Hematopoietic multipotent progenitor cell treated with erythropoietin and hydrocortisone succinate and interleukin-3 and kit ligand, for 6 days (in vitro differentiated cells): ENCODE measurements around the gene GFAP.
A peak's percentile ranks its signal among the peaks of the same experiment; 100 is the strongest.

Experiments
- DNase-seq: peaks from one replicate; pipeline ENCODE4 v3.0.0-alpha.2; 2015

The GFAP gene

DNA sequence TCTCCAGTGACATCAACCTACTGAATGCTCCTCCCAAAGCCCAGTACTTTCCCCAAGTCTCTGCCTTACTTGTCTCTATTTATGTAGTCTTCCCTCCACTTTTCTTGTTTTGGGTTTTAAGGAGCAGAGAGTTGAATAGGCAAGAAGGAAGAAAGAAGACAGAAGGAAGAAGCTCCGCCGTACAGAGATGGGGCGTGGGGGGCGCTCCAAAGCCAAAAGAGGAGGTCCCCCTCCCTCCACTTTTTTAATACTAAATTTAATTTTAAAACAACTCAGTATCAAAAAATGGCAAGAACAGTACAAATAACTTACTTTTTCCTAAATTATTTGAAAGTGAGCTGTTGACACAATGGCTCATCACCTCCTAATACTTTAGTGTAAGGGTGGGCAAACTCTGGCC, 20.7 kb downstream of the GFAP start:
- DNase-seq: peak; percentile 23

DNA sequence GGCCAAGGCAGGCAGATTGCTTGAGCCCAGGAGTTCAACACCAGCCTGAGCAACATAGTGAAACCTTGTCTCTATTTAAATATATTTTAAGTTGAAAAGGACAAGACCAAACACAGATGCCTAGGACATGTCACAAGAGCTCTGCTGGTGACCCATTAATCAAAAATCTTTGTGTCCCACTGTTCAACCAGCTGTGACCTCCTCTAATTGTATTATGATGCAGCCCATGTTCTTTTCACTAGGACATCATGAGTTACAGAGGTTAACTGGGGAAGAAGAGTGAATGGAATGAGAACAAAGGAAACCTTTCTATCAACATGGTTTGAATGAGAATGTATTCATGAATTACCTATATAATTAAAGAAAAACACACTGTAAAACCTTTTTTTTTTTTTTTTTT, 23.1 kb downstream of the GFAP start:
- DNase-seq: no peak

DNA sequence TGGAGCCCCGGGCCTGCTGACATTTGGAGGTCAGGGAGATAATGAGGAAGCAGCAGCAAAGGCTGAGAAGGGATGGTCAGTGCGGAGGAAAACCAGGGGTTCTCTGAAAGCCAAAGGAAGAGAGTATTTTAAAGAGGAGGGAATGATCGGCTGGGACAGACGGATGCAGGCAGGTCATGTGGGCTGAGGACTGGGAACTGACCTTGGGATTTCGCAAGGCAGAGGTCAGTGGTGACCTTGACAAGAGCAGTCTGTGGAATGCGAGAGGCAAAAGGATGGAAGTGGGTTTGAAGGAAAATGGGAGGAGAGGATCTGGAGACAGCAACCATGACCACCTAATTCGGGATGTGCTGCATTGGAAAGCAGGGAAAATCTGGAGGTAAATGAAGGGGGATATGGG, 26.3 kb downstream of the GFAP start:
- DNase-seq: no peak

GRCh38 chr17:44887971-44888954, 27.0 kb downstream of the GFAP start:
- DNase-seq: peak; percentile 63

DNA sequence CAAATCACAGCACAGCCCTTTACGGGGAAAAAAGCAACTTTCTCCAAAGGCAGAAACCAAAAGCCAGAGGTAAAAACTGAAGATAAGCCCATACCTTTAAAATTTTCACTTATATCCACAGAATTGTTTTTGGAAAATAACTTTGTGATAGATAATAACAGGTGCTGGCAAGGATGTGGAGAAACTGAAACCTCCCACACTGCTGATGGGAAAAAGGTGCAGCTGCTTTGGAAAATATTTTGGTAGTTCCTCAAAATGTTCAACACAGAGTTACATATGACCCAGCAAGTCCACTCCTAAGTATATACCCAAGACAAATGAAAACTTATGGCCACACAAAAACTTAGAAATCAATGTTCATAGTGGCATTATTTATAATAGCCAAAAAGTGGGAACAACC, 28.3 kb downstream of the GFAP start:
- no peak for DNase-seq

DNA sequence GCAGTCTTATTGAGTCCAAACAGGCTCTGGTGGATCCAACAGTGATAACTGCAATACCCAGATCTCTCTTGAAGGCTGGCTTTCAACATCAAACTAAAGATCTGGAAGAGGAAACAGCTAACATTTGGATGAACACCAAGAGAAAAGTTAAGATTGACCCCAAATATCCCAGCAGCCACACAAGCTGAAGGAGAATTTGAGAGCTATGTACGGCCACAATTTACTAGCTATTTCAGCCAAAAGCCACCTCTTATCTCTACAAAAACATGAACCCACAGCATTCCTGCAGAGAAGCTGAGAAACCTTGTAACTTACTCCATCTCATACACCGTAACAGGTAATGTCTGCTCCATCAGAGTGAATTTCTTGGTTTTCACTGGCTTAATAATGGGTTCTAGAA, 30.4 kb downstream of the GFAP start:
- DNase-seq: no peak

GRCh38 chr17:44881145-44881544, 34.2 kb downstream of the GFAP start:
- no peak for DNase-seq

GRCh38 chr17:44880062-44880461, 35.2 kb downstream of the GFAP start:
- no peak for DNase-seq

- DNase-seq: no peak
These were observed 35.9 kb downstream of the GFAP start for GRCh38 chr17:44879376-44879775.

GRCh38 chr17:44878627-44879221, 36.6 kb downstream of the GFAP start:
- peak; percentile 69 for DNase-seq

DNA sequence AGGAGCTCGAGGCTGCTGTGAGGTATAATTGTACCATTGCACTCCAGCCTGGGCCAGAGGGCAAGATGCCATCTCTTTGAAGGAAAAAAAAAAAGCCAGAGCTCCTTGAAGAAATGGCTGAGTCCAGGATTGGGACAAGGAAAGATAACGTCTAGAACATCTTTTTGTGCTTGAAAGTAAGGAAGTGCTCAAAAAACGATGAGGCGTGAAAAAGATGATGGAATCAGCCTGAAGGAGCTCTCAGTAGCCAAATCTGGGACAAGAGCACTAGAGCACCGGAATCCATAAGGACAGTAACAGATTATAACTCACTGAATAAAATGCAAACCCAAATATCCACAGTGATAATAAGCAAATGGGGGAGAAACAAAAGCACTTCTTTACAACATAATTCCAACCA, 38.2 kb downstream of the GFAP start:
- no peak for DNase-seq

- DNase-seq: no peak
These were observed 39.5 kb downstream of the GFAP start for GRCh38 chr17:44875761-44876160.

GRCh38 chr17:44872131-44872768, 43.0 kb downstream of the GFAP start:
- no peak for DNase-seq

DNA sequence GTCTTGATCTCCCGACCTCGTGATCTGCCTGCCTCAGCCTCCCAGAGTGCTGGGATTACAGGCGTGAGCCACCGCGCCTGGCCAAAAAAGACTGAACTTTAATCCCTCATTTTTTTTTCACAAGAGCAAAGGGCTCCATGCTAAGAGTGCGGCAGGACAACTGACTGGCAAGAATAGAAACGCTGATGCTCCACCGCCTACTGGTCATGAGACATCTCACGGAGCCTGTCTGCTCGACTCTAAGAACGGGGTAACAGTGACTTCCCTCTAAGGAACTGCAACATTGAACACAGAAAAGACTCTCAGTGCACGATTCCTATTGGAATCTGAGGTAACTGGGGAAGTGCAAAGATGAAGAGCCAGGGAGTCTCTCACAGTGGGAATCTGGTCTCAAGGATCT, 43.7 kb downstream of the GFAP start:
- DNase-seq: no peak

GRCh38 chr17:44867841-44868240, 47.5 kb downstream of the GFAP start:
- no peak for DNase-seq

DNA sequence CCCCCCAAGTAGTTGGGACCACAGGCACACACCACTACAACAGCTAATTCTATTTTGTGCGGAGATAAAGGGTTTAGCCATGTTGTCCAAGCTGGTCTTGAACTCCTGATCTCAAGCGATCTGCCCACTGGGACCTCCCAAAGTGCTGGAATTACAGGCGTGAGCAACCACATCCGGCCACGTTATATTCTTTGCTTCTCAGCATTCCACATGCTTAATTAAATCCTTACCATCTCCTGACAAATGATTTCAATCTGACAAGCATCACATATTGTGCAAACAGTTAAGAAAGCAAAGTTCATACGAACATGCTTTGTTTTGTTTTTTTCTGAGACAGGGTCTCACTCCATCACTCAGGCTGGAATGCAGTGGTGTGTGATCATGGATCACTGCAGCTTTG, 49.4 kb downstream of the GFAP start:
- DNase-seq: no peak

- peak; percentile 89 for DNase-seq
These were observed 50.1 kb downstream of the GFAP start for GRCh38 chr17:44865231-44865660.

GRCh38 chr17:44864831-44865230, 50.5 kb downstream of the GFAP start:
- no peak for DNase-seq

GRCh38 chr17:44863061-44863918, 52.0 kb downstream of the GFAP start:
- DNase-seq: no peak

- peak; percentile 13 for DNase-seq
These were observed 52.9 kb downstream of the GFAP start for GRCh38 chr17:44862278-44862914.

DNA sequence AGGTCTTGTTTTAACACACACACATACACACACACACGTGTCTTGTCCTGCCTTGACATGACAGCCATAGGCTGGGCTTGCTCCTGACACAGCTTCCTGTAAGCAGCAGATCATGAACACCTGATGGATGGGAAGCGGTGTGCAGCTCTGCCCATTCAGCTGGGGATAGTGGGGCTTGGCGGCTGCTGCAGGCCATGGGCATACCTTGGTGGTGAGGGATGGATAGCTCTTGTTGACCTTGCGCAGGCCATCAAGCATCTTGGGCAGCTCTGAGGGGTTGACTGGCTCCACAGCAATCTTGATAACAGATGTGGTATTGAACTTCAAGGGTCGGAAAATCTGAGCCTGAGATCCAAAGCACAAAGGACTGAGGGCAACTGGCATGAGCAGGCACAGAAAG, 55.6 kb downstream of the GFAP start:
- DNase-seq: no peak

DNA sequence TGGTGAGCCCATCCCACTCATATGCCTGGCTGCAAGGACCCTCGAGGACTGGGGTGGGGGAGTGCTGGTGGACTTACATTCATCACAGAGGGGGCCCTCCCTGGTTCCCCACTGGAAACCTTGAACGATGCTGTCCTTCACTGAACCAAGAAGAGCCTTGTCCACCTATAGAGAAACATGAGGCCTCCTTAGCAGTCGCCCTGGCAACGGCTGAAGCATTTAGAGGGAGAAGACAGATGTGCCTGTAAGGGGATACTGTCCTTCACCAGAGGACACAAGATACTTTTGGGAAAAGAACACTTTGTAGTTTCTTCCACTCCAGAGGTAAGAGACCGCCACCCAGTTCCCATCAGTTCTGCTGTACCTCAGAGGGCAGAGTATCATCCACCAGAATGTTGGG, 61.1 kb downstream of the GFAP start:
- no peak for DNase-seq
